PC-3 (cell line): ENCODE results near the gene RELL1. TPM values are rescaled to one million over a fixed set of nuclear protein-coding genes. Genes with fewer than 3 reads are reported as not detected.

Experiments used
- ATAC-seq: fragments of 200-7000 bp; cut with Tn5 transposase; 2 replicates; pipeline ENCODE4 v1.9.1; 2020; ENCODE audit warnings: mild to moderate bottlenecking, moderate library complexity
- BruUV-seq: library from RNA; stranded (reverse); fragments of 400-500 nt; replicated peaks from 2 replicates; lab custom pipeline; 2021; lab: Mats Ljungman, UMichigan
- CTCF ChIA-PET: fragments of 300-600 bp; sonication (Branson Sonifier 250); formaldehyde crosslinking; loops from one replicate; lab custom pipeline; 2022; ENCODE audit warnings: antibody characterized with exemption; lab: Charles Lee
- POLR2A ChIA-PET: fragments of 300-600 bp; sonication (Branson Sonifier 250); formaldehyde crosslinking; loops from one replicate; lab custom pipeline; 2022; ENCODE audit warnings: antibody characterized with exemption; ENCODE audit not compliant: unreplicated experiment; lab: Charles Lee
- DNase-seq: peaks from one replicate; pipeline ENCODE4 v3.0.0-alpha.2; 2015
- H2AFZ ChIP-seq: fragments of 300-600 bp; sonication (generic); 2 replicates; pipeline ENCODE4 v1.6.0; 2016; ENCODE audit warnings: antibody characterized with exemption, low read length
- H3F3A ChIP-seq: fragments of 300-600 bp; sonication (generic); one replicate; pipeline ENCODE4 v1.6.0; 2017; ENCODE audit warnings: antibody characterized with exemption, low read length, control low read depth, mild to moderate bottlenecking; ENCODE audit not compliant: unreplicated experiment
- H3K27ac ChIP-seq: fragments of 300-600 bp; sonication (generic); 2 replicates; pipeline ENCODE4 v1.5.1; 2016; ENCODE audit warnings: mild to moderate bottlenecking, low read length
- H3K27me3 ChIP-seq: fragments of 300-600 bp; sonication (generic); 2 replicates; pipeline ENCODE4 v1.6.1; 2016; ENCODE audit warnings: low read length, mixed read lengths
- H3K36me3 ChIP-seq: fragments of 300-600 bp; sonication (generic); 2 replicates; pipeline ENCODE4 v1.6.1; 2016; ENCODE audit warnings: low read depth, mixed run types, low read length, mixed read lengths
- H3K4me1 ChIP-seq: fragments of 300-600 bp; sonication (generic); 2 replicates; pipeline ENCODE4 v1.5.1; 2016; ENCODE audit warnings: low read length; ENCODE audit not compliant: insufficient read depth
- H3K4me2 ChIP-seq: fragments of 300-600 bp; sonication (generic); 2 replicates; pipeline ENCODE4 v1.6.0; 2016; ENCODE audit warnings: low read length
- H3K4me3 ChIP-seq: fragments of 300-600 bp; sonication (generic); 2 replicates; pipeline ENCODE4 v1.5.1; 2016; ENCODE audit warnings: mild to moderate bottlenecking, low read length, mixed read lengths
- H3K79me2 ChIP-seq: fragments of 300-600 bp; sonication (generic); 2 replicates; pipeline ENCODE4 v1.6.1; 2017; ENCODE audit warnings: low read length, mixed read lengths
- H3K9ac ChIP-seq: fragments of 300-600 bp; sonication (generic); 2 replicates; pipeline ENCODE4 v1.6.0; 2016; ENCODE audit warnings: mild to moderate bottlenecking, low read length
- H3K9me2 ChIP-seq: fragments of 300-600 bp; sonication (generic); replicated peaks from 2 replicates; pipeline ENCODE4 v1.6.1; 2016; ENCODE audit warnings: mixed run types, low read length, mixed read lengths
- H3K9me3 ChIP-seq: fragments of 300-600 bp; sonication (generic); 2 replicates; pipeline ENCODE4 v1.6.1; 2016; ENCODE audit warnings: low read length, mixed read lengths
- H4K20me1 ChIP-seq: fragments of 300-600 bp; sonication (generic); 2 replicates; pipeline ENCODE4 v1.6.1; 2016; ENCODE audit warnings: low read length, mixed read lengths
- CTCF ChIP-seq: fragments of 300-600 bp; sonication (generic); conservative IDR thresholded peaks from 2 replicates; pipeline ENCODE4 v1.5.1; 2017; ENCODE audit warnings: antibody characterized with exemption, low read depth, mild to moderate bottlenecking, low read length
- EZH2 ChIP-seq: fragments of 300-600 bp; sonication (generic); IDR thresholded peaks from one replicate; pipeline ENCODE4 v1.6.1; 2017; ENCODE audit warnings: antibody characterized with exemption, mild to moderate bottlenecking, low read length; ENCODE audit not compliant: unreplicated experiment
- EZH2phosphoT487 ChIP-seq: fragments of 300-600 bp; sonication (generic); IDR thresholded peaks from 2 replicates; pipeline ENCODE4 v1.6.1; 2018; ENCODE audit warnings: mild to moderate bottlenecking, antibody characterized with exemption, low read length, borderline replicate concordance
- intact Hi-C: fragments of 100-400 bp; cut with micrococcal nuclease; formaldehyde crosslinking; loops from 2 replicates; pipeline ENCODE4 v1.9.0; 2023
- total RNA-seq: library from RNA; depleted of rRNA; stranded (reverse); fragments of >200 nt; gene quantifications from 2 replicates; pipeline ENCODE4 v1.2.3, GENCODE V29; 2014

Gene RELL1
- total RNA-seq, 1 experiment from 2014 or later: 14.6 TPM

DNA sequence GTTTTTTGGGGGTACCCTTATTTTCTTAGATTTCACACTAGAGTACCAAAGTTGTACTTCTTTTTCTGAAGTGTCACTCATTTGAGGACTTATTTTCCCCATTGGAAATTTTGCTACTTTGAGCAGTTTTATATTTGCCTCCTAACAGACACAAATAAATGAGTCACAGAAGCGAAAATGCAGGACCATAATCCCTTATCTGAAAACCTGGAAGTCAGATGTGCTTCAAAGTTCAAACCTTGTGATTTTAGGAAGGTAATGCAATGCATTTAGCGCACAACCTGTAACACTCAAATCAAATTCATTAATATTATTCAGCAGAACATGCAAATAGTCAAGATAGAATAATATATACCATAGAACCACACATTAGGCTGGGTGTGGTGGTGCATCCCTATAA lies 6.9 kb downstream of the RELL1 start:
- Histone ChIP-seq H3K4me2 (no peak overlapping the region), H3K4me1 (no peaks in the 10 kb centered on the region), H3F3A (no peaks in the 10 kb centered on the region), H3K9me2 (no peaks in the 10 kb centered on the region), H3K79me2 (no peaks in the 10 kb centered on the region), H3K9ac (no peak overlapping the region), H3K4me3 (no peak overlapping the region), H3K9me3 (no peaks in the 10 kb centered on the region), H2AFZ (no peak overlapping the region), H3K27ac (no peak overlapping the region), H3K27me3 (no peaks in the 10 kb centered on the region), H3K36me3 (no peaks in the 10 kb centered on the region), H4K20me1 (no peaks in the 10 kb centered on the region)
- no TSS peak for BruUV-seq
- TF ChIP-seq EZH2: no peak
- no peak for TF ChIP-seq EZH2phosphoT487
- no peak for TF ChIP-seq CTCF
- POLR2A ChIA-PET: no interaction called here
- ATAC-seq (no peak), DNase-seq (no peak)
- CTCF ChIA-PET: no interaction called here
- intact Hi-C loops: no loop called here

DNA sequence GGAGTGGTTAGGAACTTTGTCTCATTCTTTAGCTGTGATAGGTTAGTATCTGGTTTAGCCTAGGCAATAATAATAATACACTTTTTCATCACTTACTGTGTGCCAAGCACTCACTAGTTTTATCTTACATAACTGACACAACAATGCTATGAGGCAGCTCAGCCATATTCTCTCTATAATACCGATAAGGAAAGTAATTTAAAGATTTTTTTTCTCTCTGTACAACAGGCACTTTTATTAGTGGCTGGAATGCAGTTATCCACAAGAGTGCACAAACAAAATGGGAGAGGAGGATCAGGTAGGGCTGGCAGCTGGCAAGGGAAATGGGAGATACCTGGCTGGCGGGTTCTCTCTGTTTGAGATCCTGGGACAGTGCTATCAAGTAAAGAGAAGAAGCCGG lies 7.6 kb downstream of the RELL1 start:
- H3K27ac ChIP-seq: no peak overlapping the region
- ChIA-PET CTCF (no interaction called here), POLR2A (no interaction called here)
- ATAC-seq (no peak), DNase-seq (no peak)
- no peaks in the 10 kb centered on the region for H3K79me2 ChIP-seq
- no peaks in the 10 kb centered on the region for H3K4me1 ChIP-seq
- H3K36me3 ChIP-seq: no peaks in the 10 kb centered on the region
- H3K9ac ChIP-seq: no peak overlapping the region
- H3K4me3 ChIP-seq: no peak overlapping the region
- H4K20me1 ChIP-seq: no peaks in the 10 kb centered on the region
- intact Hi-C loops: no loop called here
- no TSS peak for BruUV-seq
- no peak overlapping the region for H2AFZ ChIP-seq
- no peak for TF ChIP-seq EZH2phosphoT487
- TF ChIP-seq CTCF: no peak
- no peak for TF ChIP-seq EZH2
- no peaks in the 10 kb centered on the region for H3K27me3 ChIP-seq
- H3K4me2 ChIP-seq: no peak overlapping the region
- H3K9me3 ChIP-seq: no peaks in the 10 kb centered on the region
- H3K9me2 ChIP-seq: no peaks in the 10 kb centered on the region
- H3F3A ChIP-seq: no peaks in the 10 kb centered on the region

DNA sequence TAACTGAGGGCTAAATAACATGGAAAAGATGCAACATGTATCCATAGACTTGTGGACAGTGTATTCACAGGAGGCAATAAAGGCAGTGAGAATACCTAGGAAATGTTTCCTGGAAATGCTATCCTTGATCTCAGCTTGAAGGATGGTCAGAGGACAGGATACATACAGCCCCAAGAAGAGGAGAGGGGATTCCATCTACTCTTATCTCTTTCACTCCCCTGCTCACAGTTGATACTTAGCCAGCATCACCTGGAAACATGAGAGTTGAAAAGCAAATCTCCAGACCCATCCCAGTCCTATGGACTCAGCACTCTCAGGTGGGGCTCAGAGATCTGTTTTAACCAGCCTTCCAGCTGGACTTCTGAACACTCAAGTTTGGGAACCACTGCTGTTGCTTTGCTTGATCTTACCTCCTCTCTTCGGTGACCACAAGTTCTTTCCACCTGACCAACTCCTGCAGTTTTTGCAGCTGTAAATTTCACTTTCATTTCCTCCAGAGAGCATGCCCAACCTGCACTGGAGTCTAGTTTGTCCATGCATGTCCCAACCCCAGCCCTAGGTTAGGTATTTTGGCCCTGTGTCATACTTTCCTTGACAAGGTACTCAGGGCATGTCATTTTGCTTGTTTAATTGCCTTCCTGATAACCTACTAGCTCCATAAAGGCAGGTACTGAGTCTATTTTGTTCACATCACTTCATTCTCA lies 10.4 kb downstream of the RELL1 start:
- ChIA-PET CTCF (no interaction called here), POLR2A (no interaction called here)
- no peak overlapping the region for H3K4me3 ChIP-seq
- H3K27ac ChIP-seq: no peak overlapping the region
- no peaks in the 10 kb centered on the region for H3K36me3 ChIP-seq
- H3K27me3 ChIP-seq: no peaks in the 10 kb centered on the region
- no peaks in the 10 kb centered on the region for H4K20me1 ChIP-seq
- no TSS peak for BruUV-seq
- H3F3A ChIP-seq: no peaks in the 10 kb centered on the region
- no peaks in the 10 kb centered on the region for H3K79me2 ChIP-seq
- DNase-seq (no peak), ATAC-seq (no peak)
- no peak overlapping the region for H3K9ac ChIP-seq
- no peak for TF ChIP-seq EZH2
- TF ChIP-seq EZH2phosphoT487: no peak
- no peak for TF ChIP-seq CTCF
- H3K9me2 ChIP-seq: no peaks in the 10 kb centered on the region
- H3K4me1 ChIP-seq: no peaks in the 10 kb centered on the region
- intact Hi-C loops: no loop called here
- no peak overlapping the region for H3K4me2 ChIP-seq
- no peaks in the 10 kb centered on the region for H3K9me3 ChIP-seq
- H2AFZ ChIP-seq: no peak overlapping the region
